ENCODE measurements around the gene PDC. TPM values are rescaled to one million over a fixed set of nuclear protein-coding genes. Genes with fewer than 3 reads are reported as not detected.
"Not testable (repeated sequence)": the region's sequence is repeated elsewhere in the genome, so short reads cannot be mapped to it uniquely, and the experiment has no call there.

Gene PDC
- total RNA-seq, 1 donor: 0.27 TPM

DNA sequence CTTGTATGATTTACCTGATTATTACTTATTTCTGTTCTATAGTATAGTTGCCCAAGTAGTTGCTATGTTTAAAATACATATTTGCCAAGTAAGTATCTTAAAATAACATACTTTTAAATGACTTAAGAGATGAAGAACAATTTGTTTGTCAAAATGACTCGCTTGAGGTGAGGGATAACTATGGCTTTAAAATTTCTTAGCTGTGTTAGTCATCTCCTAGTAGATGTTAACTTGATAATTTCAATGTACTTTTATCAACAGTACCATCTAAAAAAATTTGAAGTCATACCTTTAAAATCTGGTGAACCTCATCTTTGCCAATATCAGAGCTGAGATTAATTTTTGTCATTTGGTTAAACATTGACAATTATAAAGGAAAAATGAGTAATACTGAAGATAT is 47.6 kb downstream of the PDC start:
- no peak for DNase-seq (ENCODE audit: low read depth)
- no peak for TF ChIP-seq CTCF (IDR thresholded peaks at IDR 0.05; ENCODE audit: insufficient read depth, low read length)
- no peak overlapping the region for H3K4me3 ChIP-seq (ENCODE audit: low read depth, low read length)

- no peak for DNase-seq (ENCODE audit: low read depth)
- H3K4me3 ChIP-seq (ENCODE audit: low read depth, low read length): no peak overlapping the region
- no peak for TF ChIP-seq CTCF (IDR thresholded peaks at IDR 0.05; ENCODE audit: insufficient read depth, low read length)
Observed at GRCh38 chr1:186409091-186409490, 51.8 kb downstream of the PDC start.

- peak; percentile 91 for DNase-seq (ENCODE audit: low read depth)
- H3K4me3 ChIP-seq (ENCODE audit: low read depth, low read length): no peak overlapping the region
- TF ChIP-seq CTCF (IDR thresholded peaks at IDR 0.05; ENCODE audit: insufficient read depth, low read length): peak; percentile 79
Observed at GRCh38 chr1:186404454-186405051, 56.4 kb downstream of the PDC start.

- no peak for TF ChIP-seq CTCF (IDR thresholded peaks at IDR 0.05; ENCODE audit: insufficient read depth, low read length)
- DNase-seq (ENCODE audit: low read depth): no peak
- no peak overlapping the region for H3K4me3 ChIP-seq (ENCODE audit: low read depth, low read length)
Observed at GRCh38 chr1:186403632-186404031, 57.3 kb downstream of the PDC start.

DNA sequence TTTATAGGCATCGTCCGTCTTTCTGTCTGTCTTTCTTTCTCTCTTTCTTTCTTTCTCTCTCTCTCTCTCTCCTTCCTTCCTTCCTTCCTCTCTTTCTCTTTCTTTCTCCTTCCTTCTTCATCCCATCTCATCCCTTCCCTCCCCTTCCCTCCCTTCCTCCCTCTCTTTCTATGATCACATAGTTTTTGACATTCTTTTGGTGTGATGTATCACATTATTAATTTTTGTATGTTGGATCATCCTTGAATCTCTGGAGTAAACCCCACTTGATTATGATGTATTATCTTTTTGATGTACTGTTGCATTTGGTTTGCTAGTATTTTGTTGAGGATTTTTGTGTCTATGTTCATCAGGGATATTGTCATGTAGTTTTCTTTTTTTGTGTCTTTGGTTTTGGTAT is 59.5 kb downstream of the PDC start:
- H3K4me3 ChIP-seq (ENCODE audit: low read depth, low read length); DNase-seq (ENCODE audit: low read depth): not testable (repeated sequence)

Other genes with a start within 250 kb of the PDC start
- 2.0 and 3.5 TPM in 2 replicates for gene PRG4, start 164.8 kb downstream of the PDC start, total RNA-seq (ENCODE audit: low replicate concordance)
- 105 and 194 TPM in 2 replicates for gene TPR, start 85.9 kb downstream of the PDC start, total RNA-seq (ENCODE audit: low replicate concordance)
- 22.1 and 26.4 TPM in 2 replicates for gene ODR4, start 85.3 kb downstream of the PDC start, total RNA-seq (ENCODE audit: low replicate concordance)
- 1.2 and 15.0 TPM in 2 replicates for gene PTGS2, start 219.3 kb upstream of the PDC start, total RNA-seq (ENCODE audit: low replicate concordance)